NB4 (cell line): ENCODE data around the gene SMYD3.

Source experiments
- POLR2A ChIP-seq: IDR thresholded peaks from 2 replicates; pipeline ENCODE4 v1.6.1; 2011; ENCODE audit warnings: mild to moderate bottlenecking; ENCODE audit not compliant: insufficient read length; ENCODE audit errors: extremely low read depth
- TF ChIP-seq, protein P1 (sequence below): IDR thresholded peaks from one replicate; pipeline ENCODE4 v1.5.1; 2012; ENCODE audit warnings: low read depth, low read length

DNA sequence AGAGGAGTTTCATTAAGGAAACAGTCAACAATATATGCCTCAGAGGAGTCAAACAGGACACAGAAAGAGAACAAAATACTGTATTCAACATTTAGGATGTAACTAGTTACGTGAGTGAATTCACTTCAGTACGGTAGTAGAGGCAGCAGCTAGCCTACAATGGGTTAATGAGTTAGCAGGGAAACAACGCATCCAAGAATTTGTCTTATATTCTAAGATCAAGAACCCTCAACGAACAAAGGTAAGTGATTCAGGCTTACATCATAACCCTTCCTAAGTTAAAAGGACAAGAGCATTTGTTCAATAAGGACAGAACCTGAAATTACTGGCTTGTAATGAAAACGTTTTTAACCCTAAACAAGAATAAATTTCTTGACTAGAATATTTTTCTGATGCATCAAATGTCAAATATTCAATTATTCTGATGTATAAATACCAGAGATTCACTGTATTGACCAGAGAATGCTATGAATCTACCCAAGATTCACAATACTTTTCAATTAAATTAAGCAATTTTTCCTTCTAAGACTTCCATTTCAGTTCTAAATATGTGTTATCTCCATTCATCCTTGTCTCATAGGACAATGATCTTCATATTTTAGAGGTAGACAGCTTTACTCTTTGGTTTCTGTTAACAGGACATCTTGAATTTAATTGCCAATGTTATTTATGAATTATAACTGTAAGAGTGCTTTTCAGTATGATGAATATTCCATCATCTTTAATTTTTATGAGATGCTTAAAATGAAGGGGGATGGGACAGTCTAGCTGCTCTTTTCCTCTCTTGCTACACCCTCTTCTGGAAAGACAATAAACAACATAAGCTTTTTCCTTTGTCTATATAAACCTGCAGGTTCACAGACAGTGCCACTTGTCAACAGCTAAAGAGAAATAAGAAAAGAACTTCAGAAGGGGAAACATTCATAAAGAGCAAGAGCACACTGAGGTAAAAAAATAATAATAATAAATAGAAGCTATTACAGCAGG lies 209.5 kb downstream of the SMYD3 start:
- no peak for TF ChIP-seq POLR2A
- TF ChIP-seq, protein P1, sequence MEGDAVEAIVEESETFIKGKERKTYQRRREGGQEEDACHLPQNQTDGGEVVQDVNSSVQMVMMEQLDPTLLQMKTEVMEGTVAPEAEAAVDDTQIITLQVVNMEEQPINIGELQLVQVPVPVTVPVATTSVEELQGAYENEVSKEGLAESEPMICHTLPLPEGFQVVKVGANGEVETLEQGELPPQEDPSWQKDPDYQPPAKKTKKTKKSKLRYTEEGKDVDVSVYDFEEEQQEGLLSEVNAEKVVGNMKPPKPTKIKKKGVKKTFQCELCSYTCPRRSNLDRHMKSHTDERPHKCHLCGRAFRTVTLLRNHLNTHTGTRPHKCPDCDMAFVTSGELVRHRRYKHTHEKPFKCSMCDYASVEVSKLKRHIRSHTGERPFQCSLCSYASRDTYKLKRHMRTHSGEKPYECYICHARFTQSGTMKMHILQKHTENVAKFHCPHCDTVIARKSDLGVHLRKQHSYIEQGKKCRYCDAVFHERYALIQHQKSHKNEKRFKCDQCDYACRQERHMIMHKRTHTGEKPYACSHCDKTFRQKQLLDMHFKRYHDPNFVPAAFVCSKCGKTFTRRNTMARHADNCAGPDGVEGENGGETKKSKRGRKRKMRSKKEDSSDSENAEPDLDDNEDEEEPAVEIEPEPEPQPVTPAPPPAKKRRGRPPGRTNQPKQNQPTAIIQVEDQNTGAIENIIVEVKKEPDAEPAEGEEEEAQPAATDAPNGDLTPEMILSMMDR = no peak
